ENCODE data around the gene FANK1. TPM values are rescaled to one million over a fixed set of nuclear protein-coding genes. Genes with fewer than 3 reads are reported as not detected.
"Not testable (repeated sequence)": the region's sequence is repeated elsewhere in the genome, so short reads cannot be mapped to it uniquely, and the experiment has no call there.

FANK1 gene
- total and polyA plus RNA-seq, 7 experiments from 2014 or later = 0.35 to 0.67 (median 0.37) TPM; not detected in 4

GRCh38 chr10:125886914-125887512 lies 9.4 kb upstream of the FANK1 start:
- ChIA-PET POLR2A (no interaction called here), CTCF (no interaction called here)
- intact Hi-C loops (cut with micrococcal nuclease) = no loop called here
- Histone ChIP-seq H3K4me1 (ENCODE audit: control insufficient read depth in 2 of 2, insufficient read depth in 2 of 2, low read length in 2 of 2) (no peaks in the 10 kb centered on the region), H3K27me3 (ENCODE audit: control insufficient read depth in 2 of 2, insufficient read depth in 2 of 2, low read length in 2 of 2) (no peaks in the 10 kb centered on the region), H3K36me3 (ENCODE audit: control insufficient read depth in 2 of 3, insufficient read depth in 3 of 3, low read length in 3 of 3) (no peaks in the 10 kb centered on the region), H3K9me3 (ENCODE audit: control insufficient read depth in 2 of 3, low read length in 3 of 3) (no peaks in the 10 kb centered on the region), H3K4me3 (ENCODE audit: low read length) (no peak overlapping the region), H3K27ac (ENCODE audit: low read depth, low read length) (no peak overlapping the region)
- Mint-ChIP-seq H3K27ac (no peak overlapping the region), H3K4me3 (no peak overlapping the region), H3K27me3 (no peaks in the 10 kb centered on the region), H3K4me1 (peaks cover 0 to 3% (median 0%) of the 10 kb centered on the region in 7 donors), H3K9me3 (peaks cover 0 to 4% (median 0%) of the 10 kb centered on the region in 11 donors), H3K36me3 (peaks cover 0 to 11% (median 2%) of the 10 kb centered on the region in 5 donors)
- no peak for DNase-seq
- no peak for ATAC-seq

GRCh38 chr10:125889441-125889840 lies 6.9 kb upstream of the FANK1 start:
- H3K4me3 ChIP-seq (ENCODE audit: low read length); H3K4me1 ChIP-seq (ENCODE audit: control insufficient read depth in 2 of 2, insufficient read depth in 2 of 2, low read length in 2 of 2); H3K4me3 Mint-ChIP-seq; H3K9me3 ChIP-seq (ENCODE audit: control insufficient read depth in 2 of 3, low read length in 3 of 3); H3K36me3 Mint-ChIP-seq; POLR2A ChIA-PET; H3K9me3 Mint-ChIP-seq; H3K27me3 Mint-ChIP-seq; ATAC-seq; H3K27me3 ChIP-seq (ENCODE audit: control insufficient read depth in 2 of 2, insufficient read depth in 2 of 2, low read length in 2 of 2); H3K36me3 ChIP-seq (ENCODE audit: control insufficient read depth in 2 of 3, insufficient read depth in 3 of 3, low read length in 3 of 3); H3K4me1 Mint-ChIP-seq; H3K27ac ChIP-seq (ENCODE audit: low read depth, low read length); H3K27ac Mint-ChIP-seq; CTCF ChIA-PET; DNase-seq; intact Hi-C loops (cut with micrococcal nuclease): not testable (repeated sequence)

GRCh38 chr10:125892402-125892801 lies 4.0 kb upstream of the FANK1 start:
- POLR2A ChIA-PET; H3K9me3 Mint-ChIP-seq; H3K36me3 ChIP-seq (ENCODE audit: control insufficient read depth in 2 of 3, insufficient read depth in 3 of 3, low read length in 3 of 3); H3K4me3 Mint-ChIP-seq; DNase-seq; intact Hi-C loops (cut with micrococcal nuclease); H3K4me1 ChIP-seq (ENCODE audit: control insufficient read depth in 2 of 2, insufficient read depth in 2 of 2, low read length in 2 of 2); H3K27me3 ChIP-seq (ENCODE audit: control insufficient read depth in 2 of 2, insufficient read depth in 2 of 2, low read length in 2 of 2); CTCF ChIA-PET; H3K36me3 Mint-ChIP-seq; H3K9me3 ChIP-seq (ENCODE audit: control insufficient read depth in 2 of 3, low read length in 3 of 3); H3K27ac ChIP-seq (ENCODE audit: low read depth, low read length); ATAC-seq; H3K27ac Mint-ChIP-seq; H3K4me3 ChIP-seq (ENCODE audit: low read length): not testable (repeated sequence)
- H3K27me3 Mint-ChIP-seq = peaks cover 0 to 22% (median 0%) of the 10 kb centered on the region in 5 donors
- peaks cover 9 to 27% (median 21%) of the 10 kb centered on the region in 7 donors for H3K4me1 Mint-ChIP-seq

DNA sequence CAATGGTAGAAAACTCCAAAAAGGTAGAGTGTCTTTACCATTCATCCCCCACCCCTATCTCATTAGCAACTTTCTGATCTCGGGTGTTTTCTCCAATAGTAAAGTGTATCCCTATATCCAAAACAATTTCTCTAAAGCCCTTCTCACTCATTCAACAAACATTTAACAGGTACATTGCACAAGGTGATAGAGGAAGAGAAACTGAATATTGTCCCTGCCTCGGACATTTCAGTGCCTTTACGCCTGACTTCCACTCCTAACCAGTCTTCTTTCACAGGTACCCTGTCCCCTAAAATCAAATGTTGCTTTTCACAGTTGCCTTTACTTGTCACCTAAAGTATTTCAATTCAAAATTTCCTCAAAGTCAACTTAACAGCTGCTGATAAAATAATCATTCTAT lies 2.2 kb upstream of the FANK1 start:
- Mint-ChIP-seq H3K27me3 (peaks cover 0 to 30% (median 4%) of the 10 kb centered on the region in 5 donors), H3K4me3 (peak overlapping the region in 5 of 10 donors; percentile 3 to 81 (median 9)), H3K4me1 (peaks cover 11 to 27% (median 21%) of the 10 kb centered on the region in 7 donors)
- DNase-seq; intact Hi-C loops (cut with micrococcal nuclease); POLR2A ChIA-PET; H3K27ac ChIP-seq (ENCODE audit: low read depth, low read length); H3K4me1 ChIP-seq (ENCODE audit: control insufficient read depth in 2 of 2, insufficient read depth in 2 of 2, low read length in 2 of 2); H3K4me3 ChIP-seq (ENCODE audit: low read length); H3K9me3 ChIP-seq (ENCODE audit: control insufficient read depth in 2 of 3, low read length in 3 of 3); H3K9me3 Mint-ChIP-seq; H3K36me3 Mint-ChIP-seq; H3K27ac Mint-ChIP-seq; ATAC-seq; H3K27me3 ChIP-seq (ENCODE audit: control insufficient read depth in 2 of 2, insufficient read depth in 2 of 2, low read length in 2 of 2); H3K36me3 ChIP-seq (ENCODE audit: control insufficient read depth in 2 of 3, insufficient read depth in 3 of 3, low read length in 3 of 3); CTCF ChIA-PET: not testable (repeated sequence)

- H3K36me3 Mint-ChIP-seq; H3K36me3 ChIP-seq (ENCODE audit: control insufficient read depth in 2 of 3, insufficient read depth in 3 of 3, low read length in 3 of 3); H3K9me3 Mint-ChIP-seq; POLR2A ChIA-PET; H3K4me1 ChIP-seq (ENCODE audit: control insufficient read depth in 2 of 2, insufficient read depth in 2 of 2, low read length in 2 of 2); H3K27me3 ChIP-seq (ENCODE audit: control insufficient read depth in 2 of 2, insufficient read depth in 2 of 2, low read length in 2 of 2); CTCF ChIA-PET; H3K9me3 ChIP-seq (ENCODE audit: control insufficient read depth in 2 of 3, low read length in 3 of 3): not testable (repeated sequence)
- H3K27ac Mint-ChIP-seq = peak overlapping the region; percentile 73 to 93 (median 90)
- H3K4me3 ChIP-seq (ENCODE audit: low read length) = peak overlapping the region; percentile 55
- H3K4me1 Mint-ChIP-seq = peaks cover 11 to 27% (median 20%) of the 10 kb centered on the region in 7 donors
- intact Hi-C loops (cut with micrococcal nuclease) = loop anchor here (1.0 kb wide), 2 partner anchors 72 to 176 kb away; partner anchors contain the start of genes BCCIP (in 2 of the 2), EDRF1 (in 2 of the 2) and UROS (in 2 of the 2)
- H3K4me3 Mint-ChIP-seq = peak overlapping the region; percentile 81 to 97 (median 92)
- H3K27ac ChIP-seq (ENCODE audit: low read depth, low read length) = peak overlapping the region; percentile 29
- ATAC-seq (peak; percentile 68), DNase-seq (peak; percentile 13 to 53 (median 39))
- peaks cover 0 to 30% (median 4%) of the 10 kb centered on the region in 5 donors for H3K27me3 Mint-ChIP-seq
Observed at GRCh38 chr10:125895130-125896087, 955 bp upstream of the FANK1 start.

GRCh38 chr10:125897317-125897716 lies 953 bp downstream of the FANK1 start:
- peaks cover 0 to 32% (median 6%) of the 10 kb centered on the region in 5 donors for H3K27me3 Mint-ChIP-seq
- H3K27ac ChIP-seq (ENCODE audit: low read depth, low read length); H3K36me3 ChIP-seq (ENCODE audit: control insufficient read depth in 2 of 3, insufficient read depth in 3 of 3, low read length in 3 of 3); intact Hi-C loops (cut with micrococcal nuclease); ATAC-seq; H3K9me3 Mint-ChIP-seq; CTCF ChIA-PET; H3K27me3 ChIP-seq (ENCODE audit: control insufficient read depth in 2 of 2, insufficient read depth in 2 of 2, low read length in 2 of 2); H3K4me1 ChIP-seq (ENCODE audit: control insufficient read depth in 2 of 2, insufficient read depth in 2 of 2, low read length in 2 of 2); H3K9me3 ChIP-seq (ENCODE audit: control insufficient read depth in 2 of 3, low read length in 3 of 3); H3K4me3 ChIP-seq (ENCODE audit: low read length); H3K36me3 Mint-ChIP-seq; DNase-seq: not testable (repeated sequence)
- peaks cover 11 to 27% (median 20%) of the 10 kb centered on the region in 7 donors for H3K4me1 Mint-ChIP-seq
- H3K27ac Mint-ChIP-seq = peak overlapping the region in 4 of 9 donors; percentile 23 to 69 (median 36)
- POLR2A ChIA-PET = interaction anchor here (1.1 kb wide), 1 partner anchor 15 kb away, joined by 3 read pairs; no protein-coding TSS in a partner anchor
- H3K4me3 Mint-ChIP-seq = peak overlapping the region; percentile 62 to 92 (median 90)
